HEK293 (cell line): ENCODE measurements around the gene TEFM.
A peak's percentile ranks its signal among the peaks of the same experiment; 100 is the strongest.

Experiments used
- CTCF ChIA-PET: fragments of 350-600 bp; formaldehyde crosslinking; extraction: SDS; loops from one replicate; lab custom pipeline; 2021; ENCODE audit warnings: antibody characterized with exemption; lab: Yijun Ruan, JAX
- POLR2A ChIA-PET: fragments of 300-600 bp; formaldehyde crosslinking; extraction: SDS; loops from one replicate; lab custom pipeline; 2020; ENCODE audit warnings: antibody characterized with exemption, inconsistent platforms; lab: Yijun Ruan, JAX
- H3K27ac ChIP-seq: fragments of 200-500 bp; sonication (Bioruptor generic); 2 replicates; pipeline ENCODE4 v1.5.1; 2014; ENCODE audit warnings: low read depth, low read length, control low read depth, inconsistent platforms; ENCODE audit errors: extremely low read depth
- H3K36me3 ChIP-seq, 2 experiments: fragments of 200-500 bp in 1 of 2; sonication (Bioruptor generic) in 1 of 2; 1 replicate in 1 of 2; 2 replicates in 1 of 2; pipeline ENCODE4 v1.5.1; 2014 to 2017; ENCODE audit warnings: inconsistent platforms in 2 of 2, low read length in 2 of 2; ENCODE audit not compliant: control insufficient read depth in 2 of 2, insufficient read depth in 1 of 2
- H3K4me1 ChIP-seq: fragments of 200-500 bp; sonication (Bioruptor generic); 2 replicates; pipeline ENCODE4 v1.5.1; 2014; ENCODE audit warnings: mild to moderate bottlenecking, low read length, inconsistent platforms; ENCODE audit not compliant: control insufficient read depth, insufficient read depth
- H3K4me3 ChIP-seq: 2 replicates; pipeline ENCODE4 v1.5.1; 2011; ENCODE audit warnings: low read depth, mild to moderate bottlenecking, control low read depth, low read length, moderate library complexity
- H3K9me3 ChIP-seq: fragments of 200-500 bp; sonication (Bioruptor generic); 2 replicates; pipeline ENCODE4 v1.5.1; 2014; ENCODE audit warnings: low read depth, low read length, inconsistent platforms; ENCODE audit not compliant: control insufficient read depth, insufficient read depth
- FEZF1 ChIP-seq: fragments of 450-650 bp; formaldehyde crosslinking; IDR thresholded peaks from 2 replicates; pipeline ENCODE4 v1.5.1; 2016; ENCODE audit warnings: missing biosample characterization, missing genetic modification characterization
- HOXA7 ChIP-seq: sonication (generic); formaldehyde crosslinking; IDR thresholded peaks from 2 replicates; pipeline ENCODE4 v1.8.1; 2022; ENCODE audit warnings: missing genetic modification reagents, borderline replicate concordance
- RBAK ChIP-seq: fragments of 450-650 bp; formaldehyde crosslinking; IDR thresholded peaks from 2 replicates; pipeline ENCODE4 v1.5.1; 2016; ENCODE audit warnings: missing biosample characterization, missing genetic modification characterization
- SP3 ChIP-seq: fragments of 450-650 bp; formaldehyde crosslinking; IDR thresholded peaks from 2 replicates; pipeline ENCODE4 v1.5.1; 2016; ENCODE audit warnings: missing biosample characterization, missing genetic modification characterization
- YY2 ChIP-seq: fragments of 450-650 bp; formaldehyde crosslinking; IDR thresholded peaks from 2 replicates; pipeline ENCODE4 v1.5.1; 2016; ENCODE audit warnings: missing biosample characterization, missing genetic modification characterization
- ZFP3 ChIP-seq: fragments of 450-650 bp; formaldehyde crosslinking; IDR thresholded peaks from 2 replicates; pipeline ENCODE4 v1.5.1; 2016; ENCODE audit warnings: low read depth, missing biosample characterization, missing genetic modification characterization
- ZFP41 ChIP-seq: fragments of 450-650 bp; formaldehyde crosslinking; IDR thresholded peaks from 2 replicates; pipeline ENCODE4 v1.5.1; 2016; ENCODE audit warnings: missing biosample characterization, missing genetic modification characterization, borderline replicate concordance
- ZIC2 ChIP-seq: fragments of 450-650 bp; formaldehyde crosslinking; IDR thresholded peaks from 2 replicates; pipeline ENCODE4 v1.5.1; 2016; ENCODE audit warnings: missing biosample characterization, missing genetic modification characterization
- ZNF16 ChIP-seq: fragments of 450-650 bp; formaldehyde crosslinking; IDR thresholded peaks from 2 replicates; pipeline ENCODE4 v1.5.1; 2016; ENCODE audit warnings: low read depth, missing biosample characterization, missing genetic modification characterization
- ZNF184 ChIP-seq: fragments of 450-650 bp; IDR thresholded peaks from 2 replicates; pipeline ENCODE4 v1.5.1; 2018; ENCODE audit warnings: missing biosample characterization, mild to moderate bottlenecking, missing genetic modification characterization
- ZNF211 ChIP-seq: fragments of 450-650 bp; formaldehyde crosslinking; IDR thresholded peaks from 2 replicates; pipeline ENCODE4 v1.5.1; 2016; ENCODE audit warnings: low read depth, missing biosample characterization, missing genetic modification characterization
- ZNF248 ChIP-seq: fragments of 450-650 bp; formaldehyde crosslinking; IDR thresholded peaks from 2 replicates; pipeline ENCODE4 v1.5.1; 2017; ENCODE audit warnings: missing biosample characterization, missing genetic modification characterization
- ZNF274 ChIP-seq, 2 experiments: fragments of 200-500 bp in 1 of 2; fragments of 450-650 bp in 1 of 2; sonication (Bioruptor generic) in 1 of 2; formaldehyde crosslinking in 1 of 2; IDR thresholded peaks; 2 replicates each; pipeline versions ENCODE4 v1.5.1 to v1.6.1; 2014 to 2016; ENCODE audit warnings: borderline replicate concordance in 1 of 2, inconsistent platforms in 1 of 2, low read length in 1 of 2, missing biosample characterization in 1 of 2, missing genetic modification characterization in 1 of 2
- ZNF292 ChIP-seq: fragments of 450-650 bp; formaldehyde crosslinking; IDR thresholded peaks from 2 replicates; pipeline ENCODE4 v1.5.1; 2016; ENCODE audit warnings: low read depth, missing biosample characterization, missing genetic modification characterization, borderline replicate concordance
- ZNF302 ChIP-seq: fragments of 450-650 bp; formaldehyde crosslinking; IDR thresholded peaks from 2 replicates; pipeline ENCODE4 v1.5.1; 2016; ENCODE audit warnings: missing biosample characterization, missing genetic modification characterization, low read depth
- ZNF324 ChIP-seq: fragments of 450-650 bp; formaldehyde crosslinking; IDR thresholded peaks from 2 replicates; pipeline ENCODE4 v1.5.1; 2016; ENCODE audit warnings: missing biosample characterization, missing genetic modification characterization
- ZNF341 ChIP-seq: fragments of 450-650 bp; formaldehyde crosslinking; IDR thresholded peaks from 2 replicates; pipeline ENCODE4; 2016; ENCODE audit warnings: low read depth, missing biosample characterization, missing genetic modification characterization
- ZNF37A ChIP-seq: fragments of 450-650 bp; IDR thresholded peaks from 2 replicates; pipeline ENCODE4 v1.5.1; 2018; ENCODE audit warnings: missing biosample characterization, missing genetic modification characterization
- ZNF426 ChIP-seq: fragments of 450-650 bp; formaldehyde crosslinking; IDR thresholded peaks from 2 replicates; pipeline ENCODE4 v1.5.1; 2017; ENCODE audit warnings: missing biosample characterization, missing genetic modification characterization, mild to moderate bottlenecking, inconsistent platforms, moderate library complexity
- ZNF501 ChIP-seq: fragments of 450-650 bp; formaldehyde crosslinking; IDR thresholded peaks from 2 replicates; pipeline ENCODE4 v1.5.1; 2016; ENCODE audit warnings: missing biosample characterization, missing genetic modification characterization
- ZNF561 ChIP-seq: fragments of 450-650 bp; IDR thresholded peaks from 2 replicates; pipeline ENCODE4 v1.5.1; 2018; ENCODE audit warnings: missing biosample characterization, missing genetic modification characterization, borderline replicate concordance
- ZNF571 ChIP-seq: fragments of 450-650 bp; formaldehyde crosslinking; IDR thresholded peaks from 2 replicates; pipeline ENCODE4 v1.5.0; 2017; ENCODE audit warnings: missing biosample characterization, missing genetic modification characterization
- ZNF585B ChIP-seq: fragments of 450-650 bp; formaldehyde crosslinking; IDR thresholded peaks from 2 replicates; pipeline ENCODE4 v1.5.1; 2016; ENCODE audit warnings: missing biosample characterization, missing genetic modification characterization
- ZNF596 ChIP-seq: fragments of 450-650 bp; IDR thresholded peaks from 2 replicates; pipeline ENCODE4 v1.5.0; 2018; ENCODE audit warnings: missing biosample characterization, mild to moderate bottlenecking, missing genetic modification characterization, moderate library complexity
- ZNF624 ChIP-seq: fragments of 450-650 bp; formaldehyde crosslinking; IDR thresholded peaks from 2 replicates; pipeline ENCODE4 v1.5.1; 2017; ENCODE audit warnings: missing biosample characterization, missing genetic modification characterization
- ZNF670 ChIP-seq: fragments of 450-650 bp; formaldehyde crosslinking; IDR thresholded peaks from 2 replicates; pipeline ENCODE4 v1.5.1; 2016; ENCODE audit warnings: missing biosample characterization, missing genetic modification characterization, low read depth
- ZNF677 ChIP-seq: fragments of 450-650 bp; IDR thresholded peaks from 2 replicates; pipeline ENCODE4 v1.5.0; 2018; ENCODE audit warnings: missing biosample characterization, mild to moderate bottlenecking, missing genetic modification characterization, moderate library complexity
- ZNF701 ChIP-seq: fragments of 450-650 bp; formaldehyde crosslinking; IDR thresholded peaks from 2 replicates; pipeline ENCODE4 v1.5.1; 2016; ENCODE audit warnings: missing biosample characterization, missing genetic modification characterization
- ZNF785 ChIP-seq: fragments of 450-650 bp; formaldehyde crosslinking; IDR thresholded peaks from 2 replicates; pipeline ENCODE4 v1.5.1; 2016; ENCODE audit warnings: missing biosample characterization, missing genetic modification characterization
- ZSCAN18 ChIP-seq: fragments of 450-650 bp; formaldehyde crosslinking; IDR thresholded peaks from 2 replicates; pipeline ENCODE4 v1.5.1; 2016; ENCODE audit warnings: missing biosample characterization, missing genetic modification characterization
- TF ChIP-seq, protein P1 (sequence below): fragments of 450-650 bp; formaldehyde crosslinking; IDR thresholded peaks from 2 replicates; pipeline ENCODE4 v1.5.1; 2016; ENCODE audit warnings: missing biosample characterization, missing genetic modification characterization

TEFM gene

GRCh38 chr17:30920282-30920681 lies 14.2 kb upstream of the TEFM start:
- Histone ChIP-seq H3K4me1 (no peaks in the 10 kb centered on the region), H3K36me3 (peaks cover 0 to 9% of the 10 kb centered on the region in 2 experiments; a peak in 2 of 3 replicates), H3K27ac (no peak overlapping the region), H3K4me3 (no peak overlapping the region), H3K9me3 (no peaks in the 10 kb centered on the region)
- ChIA-PET CTCF (interaction anchor here (0.6 kb wide), 1 partner anchor 9 kb away, joined by 7 read pairs; no protein-coding TSS in a partner anchor), POLR2A (interaction anchor here (1.4 kb wide), 1 partner anchor 14 kb away, joined by 6 read pairs; no protein-coding TSS in a partner anchor)
- peak; percentile 74 for TF ChIP-seq ZNF341 (tag by site-specific recombination)
- no peak for TF ChIP-seq YY2

- H3K27ac ChIP-seq = no peak overlapping the region
- H3K4me1 ChIP-seq = no peaks in the 10 kb centered on the region
- POLR2A ChIA-PET = interaction anchor here (1.0 to 1.1 kb wide), 2 partner anchors 10 to 298 kb away, joined by 3 read pairs; no protein-coding TSS in a partner anchor
- TF ChIP-seq ZNF785 (tag by site-specific recombination) (no peak), ZNF302 (tag by site-specific recombination) (no peak), ZNF16 (tag by site-specific recombination) (no peak), ZNF701 (tag by site-specific recombination) (no peak), FEZF1 (no peak), ZNF596 (no peak), ZNF670 (no peak), HOXA7 (CRISPR knock-in tag) (no peak), ZFP3 (no peak), SP3 (tag by site-specific recombination) (no peak)
- H3K4me3 ChIP-seq = no peak overlapping the region
- CTCF ChIA-PET = interaction anchor here (0.7 to 1.3 kb wide), 2 partner anchors 92 to 925 kb away, joined by 3 read pairs; no protein-coding TSS in a partner anchor
- H3K36me3 ChIP-seq = no peaks in the 10 kb centered on the region
- H3K9me3 ChIP-seq = no peaks in the 10 kb centered on the region
Measured at GRCh38 chr17:30917050-30917449, 11.0 kb upstream of the TEFM start.

DNA sequence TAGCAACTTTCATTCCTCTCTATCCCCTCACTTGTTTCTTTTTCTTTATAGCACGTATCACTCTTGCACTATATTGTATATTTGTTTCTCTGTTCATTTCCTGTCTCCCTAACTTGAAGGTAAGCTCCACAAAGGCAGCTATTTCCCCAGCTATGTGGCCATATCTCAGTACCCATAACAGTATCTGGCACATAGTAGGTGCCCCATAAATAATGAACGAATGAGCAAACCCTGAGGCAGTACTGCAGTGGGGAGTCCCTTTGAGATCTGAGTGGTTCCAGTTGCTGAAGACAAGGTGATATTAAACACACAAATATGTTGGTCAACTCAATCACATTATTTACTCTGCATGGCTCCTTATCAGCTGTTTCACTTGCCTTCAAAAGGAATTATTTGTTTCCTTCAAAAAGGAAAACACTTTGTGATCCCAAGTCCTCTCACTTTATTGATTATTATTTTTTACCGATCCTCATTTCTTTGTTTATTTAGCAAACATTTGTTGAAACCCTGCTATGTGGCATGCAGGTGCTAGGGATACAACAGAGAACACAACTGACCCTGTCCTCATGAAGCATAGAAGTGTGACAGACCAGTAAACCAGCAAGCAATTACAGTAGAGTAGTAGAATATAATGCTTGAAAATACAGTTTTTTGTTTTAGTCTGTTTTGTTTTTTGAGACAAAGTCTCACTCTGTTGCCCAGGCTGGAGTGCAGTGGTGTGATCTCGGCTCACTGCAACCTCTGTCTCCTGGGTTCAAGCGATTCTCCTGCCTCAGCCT lies 10.0 kb upstream of the TEFM start:
- Histone ChIP-seq H3K9me3 (no peaks in the 10 kb centered on the region), H3K4me1 (no peaks in the 10 kb centered on the region), H3K27ac (no peak overlapping the region), H3K36me3 (no peaks in the 10 kb centered on the region), H3K4me3 (no peak overlapping the region)
- ChIA-PET CTCF (interaction anchor here (0.6 kb wide), 1 partner anchor 11 kb away, joined by 3 read pairs; no protein-coding TSS in a partner anchor), POLR2A (interaction anchor here (0.7 to 1.2 kb wide), 2 partner anchors 10 to 20 kb away, joined by 4 to 6 read pairs; partner anchors contain the start of gene TEFM)
- TF ChIP-seq ZNF211 (tag by site-specific recombination) = no peak
- no peak for TF ChIP-seq ZNF501 (tag by site-specific recombination)
- TF ChIP-seq ZNF677 (tag by site-specific recombination) = no peak
- no peak for TF ChIP-seq ZNF292 (tag by site-specific recombination)
- no peak for TF ChIP-seq ZNF624 (tag by site-specific recombination)
- TF ChIP-seq, protein P1, sequence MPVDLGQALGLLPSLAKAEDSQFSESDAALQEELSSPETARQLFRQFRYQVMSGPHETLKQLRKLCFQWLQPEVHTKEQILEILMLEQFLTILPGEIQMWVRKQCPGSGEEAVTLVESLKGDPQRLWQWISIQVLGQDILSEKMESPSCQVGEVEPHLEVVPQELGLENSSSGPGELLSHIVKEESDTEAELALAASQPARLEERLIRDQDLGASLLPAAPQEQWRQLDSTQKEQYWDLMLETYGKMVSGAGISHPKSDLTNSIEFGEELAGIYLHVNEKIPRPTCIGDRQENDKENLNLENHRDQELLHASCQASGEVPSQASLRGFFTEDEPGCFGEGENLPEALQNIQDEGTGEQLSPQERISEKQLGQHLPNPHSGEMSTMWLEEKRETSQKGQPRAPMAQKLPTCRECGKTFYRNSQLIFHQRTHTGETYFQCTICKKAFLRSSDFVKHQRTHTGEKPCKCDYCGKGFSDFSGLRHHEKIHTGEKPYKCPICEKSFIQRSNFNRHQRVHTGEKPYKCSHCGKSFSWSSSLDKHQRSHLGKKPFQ (tag by site-specific recombination) = no peak
- no peak for TF ChIP-seq ZNF585B (tag by site-specific recombination)
- TF ChIP-seq ZNF426 (tag by site-specific recombination) = no peak
- TF ChIP-seq ZFP41 (tag by site-specific recombination) = no peak
- TF ChIP-seq ZSCAN18 (tag by site-specific recombination) = no peak
- no peak for TF ChIP-seq ZNF184
- TF ChIP-seq RBAK = no peak
- no peak for TF ChIP-seq ZNF248
- no peak for TF ChIP-seq ZNF561
- no peak for TF ChIP-seq ZNF37A (tag by site-specific recombination)
- TF ChIP-seq ZNF274 (IDR thresholded peaks at IDR 0.05; ENCODE audit: low read length) = no peak
- no peak for TF ChIP-seq ZNF274 (tag by site-specific recombination; IDR thresholded peaks at IDR 0.05; ENCODE audit: borderline replicate concordance)
- no peak for TF ChIP-seq ZNF324 (tag by site-specific recombination)
- no peak for TF ChIP-seq ZNF571
- TF ChIP-seq ZIC2 (tag by site-specific recombination) = no peak
